GM19324 (cell line): Measurements from ENCODE around the gene MAP3K5.
A peak's percentile ranks its signal among the peaks of the same experiment; 100 is the strongest.
"Not testable (repeated sequence)": the region's sequence is repeated elsewhere in the genome, so short reads cannot be mapped to it uniquely, and the experiment has no call there.

Experiments
- ATAC-seq: cut with Tn5 transposase; IDR thresholded peaks from one replicate; pipeline ENCODE4 v1.9.1; 2021; ENCODE audit warnings: mild to moderate bottlenecking, moderate library complexity; ENCODE audit not compliant: unreplicated experiment, low FRiP score

The MAP3K5 gene

DNA sequence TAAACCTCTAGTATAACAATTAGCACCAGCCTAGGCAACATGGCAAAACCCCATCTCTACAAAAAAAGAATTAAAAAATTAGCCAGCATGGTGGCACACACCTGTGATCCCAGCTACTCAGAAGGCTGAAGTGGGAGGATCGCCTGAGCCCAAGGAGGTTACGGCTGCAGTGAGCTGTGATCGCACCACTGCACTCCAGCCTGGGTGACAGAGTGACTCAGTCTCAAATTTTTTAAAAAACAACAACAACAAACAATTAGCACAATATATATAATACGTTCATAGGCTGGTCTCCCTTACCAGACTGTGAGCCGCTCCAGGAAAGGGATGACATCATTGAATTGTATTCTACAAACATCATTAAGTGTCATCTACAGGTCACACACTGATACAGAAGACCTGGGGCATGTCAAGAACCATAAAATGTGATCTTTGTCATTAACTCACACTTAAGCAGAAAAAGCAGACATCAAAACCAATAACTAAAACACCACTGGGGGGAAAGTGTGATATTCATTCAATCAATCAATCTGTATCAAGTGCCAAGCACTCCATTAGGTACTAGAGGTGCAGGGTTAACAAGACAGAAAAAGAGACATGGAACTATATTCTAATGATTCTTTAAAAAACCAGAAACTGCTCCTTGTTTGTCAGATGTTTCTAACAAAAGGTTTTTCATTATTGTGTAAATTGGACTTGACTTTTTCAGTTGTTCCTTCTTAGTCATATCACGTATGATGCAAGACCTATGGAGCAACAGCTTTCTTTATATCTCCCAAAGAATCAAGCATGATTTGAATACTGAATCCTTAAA is 17.8 kb downstream of the MAP3K5 start:
- no peak for ATAC-seq

DNA sequence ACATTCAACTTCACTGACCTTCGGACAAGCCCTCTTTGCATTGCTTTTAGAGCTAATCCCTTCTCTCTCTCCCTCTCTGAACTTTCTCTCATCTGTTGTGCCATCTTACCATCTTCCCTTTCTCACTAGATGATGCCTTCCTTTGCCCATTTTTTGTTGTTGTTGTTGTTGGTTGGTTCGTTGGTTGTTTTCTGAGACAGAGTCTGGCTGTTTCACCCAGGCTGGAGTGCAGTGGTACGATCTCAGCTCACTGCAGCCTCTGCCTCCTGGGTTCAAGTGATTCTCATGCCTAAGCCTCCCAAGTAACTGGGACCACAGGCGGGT is 18.8 kb downstream of the MAP3K5 start:
- no peak for ATAC-seq

DNA sequence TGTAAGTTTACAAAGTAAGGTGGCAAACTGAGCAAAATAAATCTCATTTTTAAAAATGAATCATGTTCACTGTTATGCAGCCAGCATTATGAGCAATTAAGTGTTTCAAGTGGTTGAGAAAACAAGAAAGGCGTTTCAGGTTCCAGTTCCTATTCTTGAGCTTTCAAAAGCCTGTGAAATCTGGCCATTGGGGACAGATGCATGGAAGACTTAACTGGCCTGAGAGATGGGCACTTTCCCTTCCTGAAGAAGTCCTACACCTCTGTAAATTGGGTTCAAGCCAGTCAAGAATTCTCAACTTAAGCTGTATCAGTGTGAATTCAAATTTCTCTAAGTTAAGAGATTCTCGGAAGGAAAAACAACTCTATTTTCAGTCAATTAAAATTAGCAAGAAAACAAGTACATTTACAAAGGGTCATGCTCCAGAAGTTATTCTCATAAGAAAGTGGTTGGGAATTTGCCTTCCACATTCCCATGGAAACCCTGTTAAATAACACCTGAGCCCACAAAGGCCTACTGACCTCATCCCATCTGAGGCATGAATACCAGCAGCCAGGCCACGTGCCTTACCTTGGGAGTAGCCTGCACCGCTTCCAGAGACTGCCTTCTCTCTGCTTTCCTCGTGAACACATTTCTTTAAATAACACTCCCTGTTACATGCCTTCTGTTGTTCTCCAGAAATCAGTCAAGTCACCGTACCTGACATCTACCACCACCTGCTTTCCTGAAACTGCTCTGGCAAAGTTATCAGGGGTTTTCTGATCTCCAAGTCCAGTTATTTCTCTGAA is 19.4 kb downstream of the MAP3K5 start:
- ATAC-seq, result peak; percentile 44

DNA sequence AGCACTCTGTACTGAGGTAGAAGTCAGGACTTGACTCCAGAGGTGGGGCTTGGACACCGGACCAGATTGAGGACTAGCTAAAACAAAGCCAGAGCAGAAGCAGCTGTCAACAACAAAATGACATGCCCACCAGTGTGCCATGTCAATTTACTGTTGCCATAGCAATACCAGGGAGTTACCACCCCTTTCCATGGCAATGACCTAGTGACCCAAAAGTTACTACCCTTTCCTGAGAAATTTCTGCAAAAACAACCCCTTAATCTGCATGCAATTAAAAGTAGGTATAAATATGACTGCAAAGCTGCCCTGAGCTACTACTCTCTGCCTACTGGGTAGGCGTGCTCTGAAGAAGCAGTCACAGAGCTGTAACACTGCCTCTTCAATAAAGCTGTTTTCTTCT is 21.0 kb downstream of the MAP3K5 start:
- no peak for ATAC-seq

DNA sequence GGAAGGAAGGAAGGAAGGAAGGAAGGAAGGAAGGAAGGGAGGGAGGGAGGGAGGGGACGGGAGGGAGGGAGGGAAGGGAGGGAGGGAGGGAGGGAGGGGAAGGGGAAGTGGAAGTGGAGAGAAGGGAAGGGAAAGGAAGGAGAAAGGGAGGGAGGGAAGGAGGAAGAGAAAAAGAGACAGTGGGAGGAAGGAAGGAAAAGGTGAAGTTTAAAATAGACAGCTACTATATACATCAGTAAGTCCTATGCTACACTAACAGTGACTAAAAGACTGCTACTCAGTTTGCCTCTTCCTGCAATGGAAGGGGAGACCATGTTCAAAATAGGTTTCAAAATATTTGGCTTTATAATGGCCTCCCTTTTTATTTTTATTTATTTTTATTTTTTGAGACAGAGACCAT is 22.5 kb downstream of the MAP3K5 start:
- no peak for ATAC-seq

DNA sequence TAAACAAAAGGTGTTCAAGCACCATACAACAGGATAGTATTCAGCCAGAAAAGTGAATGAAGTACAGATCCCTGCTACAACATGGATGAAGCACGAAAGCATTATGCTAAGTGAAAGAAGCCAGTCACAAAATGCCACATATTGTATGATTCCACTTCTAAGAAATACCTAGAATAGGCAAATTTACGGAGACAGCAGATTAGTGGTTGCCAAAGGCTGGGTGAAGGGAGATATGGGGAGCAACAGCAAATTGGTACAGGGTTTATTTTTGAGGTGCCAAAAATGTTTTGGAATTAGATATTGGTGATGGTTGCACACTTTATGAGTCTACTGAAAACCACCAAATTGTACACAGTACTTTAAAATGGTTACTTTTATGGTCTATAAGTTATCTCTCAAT is 23.2 kb downstream of the MAP3K5 start:
- no peak for ATAC-seq

DNA sequence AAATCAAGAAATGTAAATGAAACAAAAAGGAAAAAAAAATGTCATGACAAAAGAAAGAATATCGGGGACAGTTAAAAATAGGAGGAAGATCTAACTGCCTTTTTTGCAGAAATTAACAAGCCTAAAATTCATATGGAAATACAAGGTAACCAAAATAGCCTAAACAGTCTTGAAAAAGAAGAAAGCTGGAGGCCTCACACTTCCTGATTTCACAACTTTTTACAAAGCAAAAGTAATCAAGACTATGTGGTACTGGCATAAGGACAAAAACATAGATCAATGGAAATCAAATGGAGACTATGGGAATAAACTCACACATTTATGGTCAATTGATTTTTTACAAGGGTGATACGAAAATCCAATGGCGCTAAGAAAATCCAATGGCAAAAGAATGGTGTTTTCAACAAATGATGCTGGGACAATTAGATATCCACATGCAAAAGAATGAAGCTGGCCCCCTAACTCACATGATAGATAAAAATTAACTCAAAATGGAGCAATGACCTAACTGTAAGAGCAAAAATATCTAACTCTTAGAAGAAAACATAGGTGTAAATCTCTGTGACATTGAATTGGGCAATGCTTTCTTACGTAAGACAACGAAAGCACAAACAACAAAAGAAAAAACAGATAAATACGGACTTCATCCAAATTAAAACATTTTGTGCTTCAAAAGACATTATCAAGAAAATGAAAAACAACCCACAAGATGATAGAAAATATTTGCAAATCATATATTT is 24.5 kb downstream of the MAP3K5 start:
- ATAC-seq, result no peak

DNA sequence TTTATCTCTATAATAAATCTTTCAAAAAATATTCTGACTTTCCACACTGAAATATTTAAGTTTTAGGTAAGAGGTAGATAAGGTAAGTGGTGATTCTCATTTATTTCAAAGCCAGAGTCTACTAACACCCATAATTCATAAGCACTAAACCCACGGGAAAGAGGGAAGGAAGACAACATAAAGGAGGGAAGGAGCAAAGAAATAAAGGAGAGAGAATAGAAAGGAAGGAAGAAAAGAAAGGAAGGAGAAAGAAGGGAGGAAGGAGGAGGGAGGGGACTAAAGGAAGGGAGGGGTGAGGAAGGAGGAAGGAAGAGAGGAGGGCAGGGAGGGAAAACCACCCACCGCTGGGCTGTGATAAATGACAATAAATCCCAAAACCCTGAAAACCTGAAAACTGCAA is 25.2 kb downstream of the MAP3K5 start:
- no peak for ATAC-seq

DNA sequence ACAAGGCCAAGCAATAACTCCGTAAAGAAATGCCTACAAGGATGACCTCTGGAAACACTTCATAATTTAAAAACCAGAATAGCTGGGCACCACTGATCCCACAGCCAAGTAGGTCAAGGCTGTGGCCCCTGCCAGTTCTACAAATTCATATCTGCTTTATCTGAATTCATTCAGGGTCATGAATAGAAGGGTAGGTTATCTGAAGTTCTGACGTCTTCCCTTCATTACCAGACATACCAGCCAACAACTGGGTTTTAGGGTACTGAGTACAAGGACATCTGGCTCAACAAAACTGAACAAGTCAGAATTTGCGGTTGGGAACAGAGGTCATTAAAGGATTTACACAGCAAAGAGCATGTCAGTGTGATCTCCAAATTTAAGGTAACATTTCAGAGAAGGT is 26.0 kb downstream of the MAP3K5 start:
- ATAC-seq, result no peak

DNA sequence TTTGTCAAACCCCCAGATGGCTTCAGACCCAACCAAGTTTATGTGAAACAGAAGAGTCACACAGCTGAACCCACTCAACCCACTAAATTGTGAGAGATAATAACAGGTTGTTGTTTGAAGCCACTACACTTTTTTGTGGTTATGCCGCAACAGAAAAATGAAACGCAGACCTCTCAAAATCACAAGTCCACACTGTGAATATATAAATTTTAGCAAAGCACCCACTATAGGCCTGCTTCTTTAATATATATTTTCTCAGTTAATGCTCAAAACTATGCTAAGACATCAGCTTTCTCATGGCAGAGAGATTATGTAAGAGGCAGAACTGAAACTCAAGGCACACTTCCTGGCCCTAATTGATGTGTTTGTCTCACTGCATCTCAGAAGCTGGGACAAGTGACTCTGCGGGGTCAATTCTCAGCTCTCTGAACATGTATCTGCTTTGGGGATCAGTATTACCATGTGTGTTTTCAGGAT is 27.7 kb downstream of the MAP3K5 start:
- peak; percentile 35 for ATAC-seq

DNA sequence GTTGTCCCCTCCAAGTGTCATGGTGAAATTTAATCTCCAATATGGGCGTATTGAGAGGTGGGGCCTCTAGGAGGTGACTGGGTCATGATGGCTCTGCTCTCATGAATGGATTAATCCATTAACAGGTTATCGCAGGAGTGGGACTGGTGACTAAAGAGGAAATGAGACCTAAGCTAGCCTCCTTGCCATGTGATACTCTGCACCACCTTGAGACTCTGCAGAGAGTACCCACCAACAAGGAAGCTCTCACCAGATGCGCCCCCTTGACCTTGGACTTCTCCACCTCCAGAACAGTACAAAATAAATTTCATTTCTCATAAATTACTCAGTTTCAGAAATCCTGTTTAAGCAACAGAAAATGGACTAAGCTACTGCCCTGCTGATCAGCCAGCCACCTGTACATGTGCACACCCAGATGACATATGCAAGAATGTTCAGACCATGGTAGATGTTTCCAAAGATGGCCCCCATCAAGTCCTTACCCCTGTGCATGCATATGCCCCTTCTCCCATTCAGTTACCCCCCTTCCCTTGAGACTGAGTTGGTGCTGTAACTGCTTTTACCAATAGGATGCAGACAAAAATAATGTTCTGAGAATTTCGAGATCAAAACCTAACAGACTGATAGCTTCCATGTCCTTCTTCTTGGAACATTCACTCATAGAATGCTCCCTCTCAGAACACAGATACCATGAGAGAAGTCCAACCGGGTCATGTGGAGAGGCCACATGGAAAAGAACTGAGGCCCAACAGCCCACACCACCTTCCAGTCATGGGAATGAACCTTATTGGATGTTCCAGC is 28.4 kb downstream of the MAP3K5 start:
- ATAC-seq, result no peak

DNA sequence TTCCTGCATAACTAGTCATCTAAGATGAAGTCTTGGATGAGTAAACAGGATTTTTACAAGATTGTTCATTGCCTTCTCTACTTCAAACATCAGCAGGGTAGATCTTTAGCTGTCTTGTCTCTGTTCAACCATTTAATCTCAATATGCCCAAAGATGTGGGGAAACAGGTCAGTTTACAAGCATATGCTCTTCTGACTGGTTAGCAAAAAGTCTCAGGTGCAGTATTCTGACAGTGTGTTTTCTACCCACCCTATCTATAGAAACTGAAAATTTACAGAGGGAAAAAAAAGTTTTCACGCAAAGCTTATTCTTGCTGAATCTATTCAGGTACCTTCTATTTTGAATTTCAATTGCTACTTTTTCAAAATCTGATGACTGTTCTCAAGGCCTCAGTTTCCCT is 29.0 kb downstream of the MAP3K5 start:
- peak; percentile 27 for ATAC-seq

DNA sequence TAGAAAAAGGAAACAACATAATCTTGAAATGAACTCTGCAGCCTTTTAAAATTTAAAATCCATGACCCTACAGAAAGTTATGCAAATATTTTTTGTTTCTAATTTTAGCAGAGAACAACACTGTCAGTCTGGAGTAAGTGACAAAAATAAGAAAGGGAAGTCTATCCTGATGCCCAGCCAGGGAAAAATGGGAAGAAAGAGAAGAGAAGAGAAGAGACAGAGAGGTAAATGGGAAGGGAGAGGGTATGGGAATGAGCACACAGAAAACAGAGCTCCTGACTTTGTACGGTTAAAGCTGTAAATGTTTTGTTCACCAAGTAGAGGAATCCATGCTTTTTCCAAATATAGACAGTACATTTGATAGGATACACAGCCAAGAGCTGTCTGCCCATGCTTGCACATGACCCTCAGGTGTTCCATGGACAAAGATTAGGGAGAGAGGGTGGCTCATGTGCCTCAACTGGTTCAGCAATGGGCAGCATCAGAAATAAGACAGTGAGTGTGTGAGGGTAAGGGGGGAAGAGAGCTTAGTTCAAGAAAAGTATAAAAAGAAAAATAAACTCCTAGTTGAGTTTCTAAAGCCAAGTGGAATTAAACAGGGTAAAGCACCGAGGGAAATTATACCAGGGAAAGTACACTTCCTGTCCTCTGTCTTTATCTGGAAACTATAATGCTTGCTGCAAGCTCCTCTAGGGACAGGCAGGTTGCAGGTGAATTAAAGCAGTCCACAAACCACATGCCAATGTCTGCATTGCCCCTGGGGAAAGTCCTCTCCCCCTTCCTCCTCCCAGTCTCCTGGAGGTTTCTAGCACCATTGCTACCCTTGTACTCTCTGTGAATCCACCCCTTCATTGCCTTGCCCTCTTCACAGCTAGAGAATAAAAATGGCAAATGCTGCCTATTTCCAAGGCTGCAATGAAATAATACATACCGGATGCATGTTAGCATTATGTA is 30.0 kb downstream of the MAP3K5 start:
- no peak for ATAC-seq

DNA sequence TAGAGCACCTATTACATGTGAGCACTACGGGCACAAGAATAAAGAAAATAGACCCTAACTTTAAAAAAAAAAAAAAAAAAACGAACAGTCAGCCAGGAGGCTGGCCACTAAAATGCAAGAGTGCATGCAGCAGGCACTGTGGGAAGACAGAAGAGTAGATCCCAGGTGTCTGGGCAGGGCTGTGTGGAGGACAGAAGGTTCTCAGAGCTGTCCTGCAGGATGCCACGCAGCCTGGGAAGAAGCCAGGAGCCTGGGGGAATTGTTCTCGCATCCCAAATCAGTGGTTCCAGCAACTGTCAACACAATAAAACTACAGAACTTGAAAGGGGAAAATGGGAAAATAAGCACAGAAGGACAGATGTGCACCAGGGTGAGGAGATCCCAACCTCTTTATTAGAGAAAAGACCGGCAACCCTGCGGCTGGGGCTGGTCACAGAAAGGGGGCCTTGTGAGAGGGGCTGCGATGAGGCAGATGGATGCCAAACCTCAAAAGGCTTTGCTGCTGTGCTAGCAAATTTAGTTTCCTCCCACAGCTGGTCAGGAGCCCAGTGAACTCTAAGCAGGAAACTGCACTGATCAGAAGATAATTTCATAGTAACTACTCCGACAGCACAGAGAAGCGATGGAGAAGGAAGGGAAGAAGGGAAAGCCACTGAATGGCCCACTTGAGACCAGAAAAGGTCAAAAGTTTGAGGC is 30.9 kb downstream of the MAP3K5 start:
- ATAC-seq, result no peak

DNA sequence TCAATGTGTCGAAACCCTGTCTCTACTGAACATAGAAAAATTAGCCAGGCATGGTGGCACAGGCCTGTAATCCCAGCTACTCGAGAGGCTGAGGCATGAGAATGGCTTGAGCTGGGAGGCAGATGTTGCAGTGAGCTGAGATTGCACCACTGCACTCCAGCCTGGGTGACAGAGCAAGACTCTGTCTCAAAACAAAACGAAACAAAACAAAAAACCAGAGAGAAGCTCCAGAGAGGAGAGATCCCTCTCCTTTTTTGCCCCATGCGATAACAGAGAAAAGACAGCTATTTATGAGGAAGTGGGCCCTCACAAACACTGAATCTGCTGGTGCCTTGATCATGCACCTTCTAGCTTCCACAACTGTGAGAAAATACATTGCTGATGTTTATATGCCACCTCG is 31.5 kb downstream of the MAP3K5 start:
- not testable (repeated sequence) for ATAC-seq

DNA sequence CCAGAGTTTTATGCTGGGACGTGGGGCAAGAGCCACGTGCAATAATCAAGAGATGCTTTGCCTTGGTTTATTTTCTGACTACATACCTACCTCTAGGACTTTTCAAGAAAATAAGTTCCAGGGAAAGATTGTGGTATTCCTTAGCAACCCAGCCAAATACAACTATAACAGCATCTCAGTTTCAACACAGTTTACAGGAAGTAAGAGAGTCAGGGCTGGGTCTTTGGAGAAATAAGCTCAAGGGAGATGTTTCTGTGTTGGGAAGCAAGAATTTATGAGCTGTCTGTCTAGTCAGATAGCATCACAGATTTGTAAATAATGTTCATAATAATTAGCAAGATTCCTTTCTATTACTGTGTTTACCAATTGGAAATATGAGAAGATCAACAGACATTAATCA is 35.1 kb downstream of the MAP3K5 start:
- no peak for ATAC-seq

DNA sequence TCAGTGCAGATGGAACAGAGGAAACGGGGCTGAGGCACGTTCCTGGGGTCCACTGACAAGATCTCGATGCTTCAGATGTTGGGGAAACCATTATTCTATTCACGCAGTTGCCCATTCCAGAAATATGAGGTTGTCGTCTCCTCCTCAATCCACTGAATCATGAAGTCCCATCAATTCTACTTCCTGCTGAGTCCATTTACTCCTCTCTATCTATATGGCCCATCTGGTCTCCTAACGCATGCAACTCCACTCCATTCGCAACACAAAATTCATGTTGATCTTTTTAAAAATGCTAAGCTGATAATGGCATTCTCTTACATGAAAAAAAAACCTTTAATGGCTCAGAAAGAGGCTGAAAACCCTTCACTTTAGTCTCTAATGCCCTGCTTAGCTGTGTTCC is 37.5 kb downstream of the MAP3K5 start:
- no peak for ATAC-seq

DNA sequence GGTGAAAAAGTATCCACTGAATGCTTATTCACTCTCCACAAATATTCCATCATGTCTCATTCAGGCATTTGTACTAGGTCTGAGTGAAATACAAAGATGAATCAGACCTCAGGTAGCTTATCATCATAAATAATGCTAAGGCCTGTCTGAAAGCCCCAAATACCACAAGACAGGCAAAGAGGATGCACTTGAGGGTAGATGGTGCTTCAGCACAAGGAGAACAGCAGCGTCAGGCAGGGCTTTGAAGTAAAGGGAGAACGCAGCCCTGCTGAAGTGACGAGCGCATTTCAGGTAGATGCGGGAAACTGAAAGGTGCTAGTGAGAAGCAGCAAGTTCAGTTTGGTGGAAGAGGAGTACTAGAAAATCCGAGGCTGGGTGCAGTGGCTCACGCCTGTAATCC is 38.7 kb downstream of the MAP3K5 start:
- no peak for ATAC-seq

DNA sequence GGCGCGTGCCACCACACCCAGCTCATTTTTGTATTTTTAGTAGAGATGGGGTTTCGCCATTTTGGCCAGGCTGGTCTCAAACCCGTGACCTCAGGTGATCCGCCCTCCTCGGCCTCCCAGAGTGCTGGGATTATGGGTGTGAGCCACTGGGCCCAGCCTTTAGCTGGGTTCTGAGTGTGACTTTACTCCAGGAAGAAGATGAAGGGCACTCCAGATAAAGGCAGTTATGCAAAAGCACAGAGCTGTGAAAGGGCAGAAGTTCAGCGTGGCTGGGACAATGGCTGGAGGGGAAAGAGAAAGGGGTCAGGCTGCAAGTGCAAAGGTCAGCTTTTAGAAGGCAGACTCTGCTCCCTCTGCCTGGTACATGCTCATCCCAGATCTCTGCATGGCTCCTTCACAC is 39.7 kb downstream of the MAP3K5 start:
- ATAC-seq, result peak; percentile 47
